NCI-H2171 treated with DMSO at 0.1 percent for 48 hours (cell line): ENCODE results near the gene REST.

Source experiments
- DNase-seq: peaks from one replicate; lab custom pipeline; 2025; lab: John Stamatoyannopoulos, UW

REST gene

DNA sequence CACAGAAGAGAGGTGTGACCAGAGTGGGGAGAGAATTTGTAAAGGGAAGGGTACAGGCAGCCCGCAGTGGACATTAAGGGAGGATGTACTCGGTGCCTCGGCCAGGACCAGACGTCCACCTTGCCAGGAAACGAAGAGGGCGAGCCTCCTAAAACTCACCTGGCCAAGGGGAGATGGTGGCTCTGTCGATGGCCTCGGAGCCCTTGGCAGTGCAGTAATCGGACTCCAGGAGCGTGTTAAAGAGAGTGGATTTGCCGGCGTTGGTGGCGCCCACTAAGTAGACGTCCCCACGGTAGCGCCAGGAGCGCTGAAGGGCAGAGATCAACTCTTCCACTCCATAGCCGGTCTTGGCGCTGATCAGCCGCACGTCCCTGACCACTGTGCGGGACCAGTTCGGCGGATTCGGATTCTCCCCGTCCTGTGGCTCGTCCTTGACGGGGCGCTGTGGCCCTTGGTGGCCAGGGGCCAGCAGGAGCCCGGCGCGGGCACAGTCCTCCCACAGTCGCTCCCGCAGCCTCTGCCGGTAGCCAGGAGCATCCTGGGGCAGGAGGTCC, 68.7 kb downstream of the REST start:
- no peak for DNase-seq

DNA sequence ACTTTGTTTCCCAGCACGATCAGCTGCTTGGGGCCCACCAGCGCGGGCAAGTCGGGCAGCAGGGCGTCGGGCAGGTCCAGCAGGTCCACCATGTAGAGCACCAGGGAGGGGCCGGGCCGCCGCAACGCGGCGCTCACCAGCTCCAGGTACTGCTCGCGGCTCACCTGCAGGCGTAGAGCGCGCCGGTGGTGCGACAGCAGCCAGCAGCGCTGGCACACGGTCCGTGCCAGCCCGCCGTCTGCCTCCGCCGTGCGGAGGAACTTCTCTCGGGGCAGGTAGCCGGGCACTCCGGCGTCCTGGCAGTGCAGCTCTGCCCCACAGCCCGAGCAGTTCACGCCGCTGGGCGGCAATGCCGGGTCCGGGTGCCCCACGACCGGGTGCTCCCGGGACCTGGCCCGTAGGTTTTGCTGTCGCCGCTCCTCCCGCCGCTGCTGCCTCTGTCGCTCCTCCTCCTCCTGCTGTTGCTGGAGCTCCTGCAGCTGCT, 69.2 kb downstream of the REST start:
- DNase-seq = peak; percentile 20

DNA sequence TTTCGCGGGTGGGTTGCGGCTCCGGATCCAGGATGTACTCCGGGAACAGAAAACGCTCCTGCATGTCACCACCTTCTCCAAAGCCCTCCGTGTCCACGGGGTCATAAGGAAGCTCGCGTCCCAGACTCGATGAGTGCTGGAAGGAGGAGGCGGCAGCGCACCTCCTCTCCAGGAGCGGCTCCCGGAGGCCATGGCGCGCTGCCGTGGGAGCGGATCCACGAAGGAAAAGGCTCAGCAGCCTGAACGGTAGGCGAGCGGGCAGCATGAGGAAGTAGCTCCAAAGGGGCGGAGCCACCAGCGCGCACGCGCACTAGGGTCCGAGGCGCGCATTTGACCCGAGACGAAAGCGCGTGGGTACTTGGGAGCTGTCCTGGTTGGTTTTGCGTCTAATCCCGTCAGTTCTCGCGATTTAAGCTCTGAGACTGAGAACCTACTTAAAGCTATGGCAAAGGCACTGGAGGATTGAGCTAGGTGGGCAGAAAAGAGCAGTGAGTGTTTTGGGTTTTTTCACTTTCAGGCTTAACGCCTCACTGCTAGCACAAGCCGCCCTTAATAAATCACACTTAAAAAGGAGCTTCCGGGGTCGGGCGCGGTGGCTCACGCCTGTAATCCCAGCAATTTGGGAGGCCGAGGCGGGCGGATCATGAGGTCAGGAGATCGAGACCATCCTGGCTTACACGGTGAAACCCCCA, 69.8 kb downstream of the REST start, which contains the start of gene NOA1:
NOA1 (minus strand) TSS at position 286 of the 692 bp plus-strand sequence; CDS start at position 265, 21 bp downstream.
- DNase-seq = peak; percentile 93

DNA sequence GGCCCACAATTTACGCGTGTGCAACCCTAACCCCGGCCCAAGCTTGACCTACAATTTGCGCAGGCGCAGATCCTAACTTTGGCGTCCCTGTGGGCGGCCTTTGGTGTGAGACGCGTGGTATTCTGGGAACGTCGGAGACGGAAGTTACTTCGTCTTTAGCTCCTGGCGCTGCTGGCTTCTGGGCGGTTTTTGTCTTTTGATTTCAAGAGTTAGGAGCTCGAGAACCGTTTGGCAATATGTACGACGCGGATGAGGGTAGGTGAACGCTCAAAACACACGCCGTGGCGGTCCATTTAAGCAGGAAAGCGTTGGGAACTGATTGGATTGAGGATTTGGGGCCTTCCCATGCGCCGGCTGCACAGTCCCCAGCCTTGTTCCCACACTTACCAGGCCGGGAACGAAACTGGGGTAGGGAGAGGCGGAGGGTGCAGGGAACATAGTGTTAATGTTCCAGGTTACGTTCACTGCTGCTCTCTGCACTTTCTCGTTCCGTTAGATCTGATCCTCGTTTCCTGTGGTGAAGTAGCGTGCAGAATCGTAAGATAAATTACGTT, 71.1 kb downstream of the REST start, which contains the start of gene POLR2B:
POLR2B (plus strand) TSS at position 147 of the 554 bp plus-strand sequence; CDS start at position 237, 90 bp downstream.
- DNase-seq = peak; percentile 84

DNA sequence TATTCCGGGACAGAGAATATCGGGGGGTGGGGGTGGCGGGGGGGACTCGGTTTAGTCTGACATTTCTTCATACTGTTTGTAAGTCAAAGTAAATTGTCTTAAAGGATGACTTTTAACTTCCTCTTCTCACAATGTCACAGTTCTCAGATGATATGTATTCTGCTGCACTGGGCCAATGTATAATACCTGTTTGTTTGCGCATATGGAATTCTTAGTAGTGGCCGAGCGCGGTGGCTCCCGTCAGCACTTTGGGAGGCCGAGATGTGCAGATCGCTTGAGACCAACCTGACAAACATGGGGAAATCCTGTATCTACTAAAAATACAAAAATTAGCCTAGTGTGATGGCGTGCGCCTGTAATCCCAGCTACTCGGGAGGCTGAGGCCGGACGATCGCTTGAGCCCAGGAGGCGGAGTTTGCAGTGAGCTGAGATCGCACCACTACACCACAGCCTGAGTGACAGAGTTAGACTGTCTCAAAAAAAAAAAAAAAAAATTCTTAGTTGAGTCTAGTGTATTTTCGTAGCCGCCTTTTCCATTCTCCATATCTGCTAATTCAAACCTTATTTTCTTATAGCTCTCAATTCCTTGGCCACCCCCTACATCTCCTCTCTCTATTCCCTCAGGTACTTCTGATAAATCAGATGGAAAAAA, 71.8 kb downstream of the REST start:
- peak; percentile 3 for DNase-seq

DNA sequence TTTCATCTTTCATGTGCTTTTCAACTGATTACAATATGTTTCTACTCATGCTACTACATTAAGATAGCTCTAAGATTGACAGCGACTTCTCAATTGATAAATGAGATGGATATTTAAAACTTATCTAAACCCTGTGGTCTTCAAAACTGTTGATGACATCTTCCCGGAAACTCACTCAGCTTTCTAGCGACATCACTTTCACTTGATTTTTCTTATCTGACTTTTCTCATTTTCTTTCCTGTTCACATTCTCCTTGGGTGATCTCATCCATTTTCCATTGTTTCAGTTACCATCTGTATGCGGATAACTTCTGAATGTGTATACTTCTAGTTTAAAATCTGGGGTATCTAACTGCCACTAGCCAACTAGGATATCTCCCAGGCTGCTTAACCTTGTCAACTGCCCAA, 74.1 kb downstream of the REST start:
- DNase-seq = no peak

DNA sequence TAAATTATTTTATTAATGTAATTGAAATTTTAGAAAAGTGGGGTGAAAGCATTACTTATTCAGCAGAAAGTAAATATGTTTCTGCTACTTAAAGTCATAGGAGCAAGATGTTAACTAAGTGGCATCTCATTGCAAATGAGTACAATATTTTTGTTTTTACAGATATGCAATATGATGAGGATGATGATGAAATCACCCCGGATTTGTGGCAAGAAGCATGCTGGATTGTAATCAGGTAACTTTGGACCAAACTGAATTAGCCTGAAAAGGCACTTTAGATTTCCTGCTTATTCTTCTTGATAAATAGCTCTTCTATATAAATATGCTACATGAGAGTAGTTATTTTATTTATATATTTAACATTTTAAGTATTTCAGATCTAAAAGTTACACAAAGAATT, 78.5 kb downstream of the REST start:
- no peak for DNase-seq

DNA sequence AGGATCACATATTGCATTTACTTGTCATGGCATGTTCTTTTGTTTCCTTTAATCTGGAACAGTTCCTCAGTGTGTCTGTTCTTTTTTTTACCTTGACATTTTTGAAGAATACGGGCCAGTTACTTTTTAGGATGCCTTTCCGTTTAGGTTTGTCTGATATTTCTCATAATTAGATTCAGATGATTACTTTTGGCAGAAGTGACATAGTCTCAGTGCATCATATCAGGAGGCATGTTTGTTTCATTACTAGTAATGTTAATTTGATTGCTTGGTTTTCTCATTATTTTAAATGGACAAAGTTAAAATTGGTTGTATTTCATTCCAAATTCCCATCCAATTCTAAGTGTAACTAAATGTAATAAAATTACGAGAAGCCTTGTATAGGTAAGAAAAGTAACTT, 79.3 kb downstream of the REST start:
- no peak for DNase-seq

DNA sequence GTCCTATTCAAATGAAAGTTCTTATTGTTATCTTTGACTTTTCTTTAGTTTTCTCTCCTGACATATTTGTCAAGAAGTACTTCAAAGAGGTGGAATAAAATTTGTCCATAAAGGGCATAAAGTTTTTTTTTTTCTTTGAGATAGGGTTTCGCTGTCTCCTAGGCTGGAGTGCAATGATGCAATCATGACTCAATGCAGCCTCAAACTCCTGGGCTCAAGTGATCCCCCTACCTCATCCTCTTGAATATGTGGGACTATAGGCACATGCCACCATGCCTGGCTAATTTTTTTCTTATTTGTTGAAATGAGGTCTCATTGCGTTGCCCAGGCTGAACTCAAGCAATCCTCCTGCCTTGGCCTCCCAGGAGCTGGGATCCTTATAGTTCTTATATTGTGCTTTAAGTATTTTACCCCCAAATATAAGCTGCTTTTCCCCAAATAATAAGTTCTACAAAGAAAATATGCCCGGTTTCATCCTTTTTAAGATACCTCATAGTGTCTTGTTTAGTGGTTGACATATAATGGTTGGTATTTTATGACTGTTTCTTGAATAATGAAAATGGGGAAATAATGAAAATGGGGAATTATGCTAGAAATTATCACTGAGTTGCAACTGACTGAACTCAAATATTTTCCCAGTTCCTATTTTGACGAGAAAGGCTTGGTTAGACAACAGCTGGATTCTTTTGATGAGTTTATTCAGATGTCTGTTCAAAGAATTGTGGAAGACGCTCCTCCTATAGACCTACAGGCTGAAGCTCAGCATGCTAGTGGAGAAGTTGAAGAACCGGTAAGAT, 82.6 kb downstream of the REST start:
- DNase-seq = no peak

DNA sequence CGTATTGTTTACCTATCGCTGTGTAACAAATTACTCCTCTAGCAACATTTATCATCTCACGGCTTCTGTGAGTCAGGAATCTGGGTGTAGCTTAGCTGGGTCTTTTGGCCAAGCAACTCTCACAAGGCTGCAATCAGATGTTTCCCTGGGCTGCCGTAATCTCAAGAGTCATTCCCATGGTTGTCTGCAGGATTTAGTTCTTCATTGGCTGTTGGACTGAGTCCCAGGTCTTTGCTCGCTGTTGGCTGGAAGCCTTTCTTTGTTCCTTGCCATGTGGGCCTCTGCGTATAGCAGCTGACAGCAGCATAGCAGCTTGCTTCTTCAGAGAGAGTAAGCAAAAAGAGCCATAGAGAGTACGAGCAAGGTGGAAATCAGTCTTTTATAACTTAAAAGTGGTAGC, 87.8 kb downstream of the REST start:
- DNase-seq = peak; percentile 6

DNA sequence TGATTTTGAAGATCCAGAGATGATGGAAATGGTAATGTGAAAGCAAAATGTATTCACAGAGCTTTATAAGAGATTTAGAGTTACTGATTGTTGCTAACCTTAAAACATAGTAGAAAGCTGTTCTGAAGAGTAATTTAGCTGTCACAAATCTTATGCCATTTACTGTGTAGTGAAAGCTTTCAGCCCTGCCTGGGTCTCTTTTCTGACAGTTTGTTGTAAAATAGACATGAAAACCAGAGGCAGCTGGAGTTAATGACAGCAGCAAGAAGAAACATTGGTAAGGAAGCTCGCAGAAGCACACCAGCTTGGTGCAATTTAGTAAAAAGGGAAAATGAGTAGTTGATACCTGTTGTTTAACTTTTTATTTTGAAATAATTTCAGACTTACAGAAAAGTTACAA, 92.1 kb downstream of the REST start:
- no peak for DNase-seq

DNA sequence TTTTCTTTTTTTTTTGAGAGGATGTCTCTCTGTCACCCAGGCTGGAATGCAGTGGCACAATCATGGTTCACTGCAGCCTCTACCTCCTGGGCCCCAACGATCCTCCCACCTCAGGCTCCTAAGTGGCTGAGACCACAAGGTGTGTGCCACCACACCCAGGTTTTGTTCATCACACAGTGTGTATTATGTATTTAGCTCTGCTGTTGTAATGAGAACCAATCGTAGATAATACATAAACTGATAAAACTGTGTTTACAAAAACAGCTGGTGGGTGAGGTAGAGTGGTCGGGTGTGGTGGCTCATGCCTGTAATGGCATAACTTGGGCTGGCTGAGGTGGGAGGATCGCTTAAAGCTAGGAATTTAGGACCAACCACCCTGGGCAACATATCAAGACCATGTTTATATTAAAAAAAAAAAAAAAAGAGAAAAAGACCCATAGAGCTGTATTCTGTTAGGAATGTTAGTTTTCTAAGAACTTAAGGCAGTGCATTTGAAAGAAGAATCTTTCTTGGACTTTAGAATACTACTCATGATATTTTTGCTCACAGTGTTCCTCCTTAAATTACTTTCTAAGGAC, 105.9 kb downstream of the REST start:
- DNase-seq = no peak
